Gastrocnemius medialis (tissue), 4 donors: Measurements from ENCODE around the gene KCNK4. TPM values are rescaled to one million over a fixed set of nuclear protein-coding genes. Genes with fewer than 3 reads are reported as not detected.

Source experiments
- ATAC-seq, 2 donors: fragments of 150-250 bp; one replicate each; pipeline ENCODE4 v1.9.1; 2016
- DNase-seq, 2 donors: peaks; one replicate each; pipeline ENCODE4 v3.0.0-alpha.2; 2019
- H3K27ac ChIP-seq, 4 donors: fragments of 200-600 bp; sonication (generic); 1 replicate in 1 of 4; 2 replicates in 3 of 4; pipeline ENCODE4 v1.5.1; 2016 to 2018; ENCODE audit warnings: mild to moderate bottlenecking in 2 of 4, moderate library complexity in 1 of 4
- H3K27me3 ChIP-seq, 3 donors: fragments of 200-600 bp; sonication (generic) in 2 of 3; 1 replicate in 1 of 3; 2 replicates in 2 of 3; pipeline versions ENCODE4 v1.5.1 to v1.6.0; 2016 to 2019; ENCODE audit warnings: mild to moderate bottlenecking in 1 of 3, moderate library complexity in 1 of 3
- H3K36me3 ChIP-seq, 2 donors: fragments of 200-600 bp; sonication (generic) in 1 of 2; one replicate each; pipeline ENCODE4 v1.5.1; 2017 to 2018
- H3K4me1 ChIP-seq, 2 donors: fragments of 200-600 bp; sonication (generic) in 1 of 2; one replicate each; pipeline ENCODE4 v1.5.1; 2016 to 2017; ENCODE audit warnings: mild to moderate bottlenecking in 2 of 2
- H3K4me3 ChIP-seq, 4 donors: fragments of 200-600 bp; sonication (generic) in 3 of 4; 1 replicate in 1 of 4; 2 replicates in 3 of 4; pipeline ENCODE4 v1.5.1; 2016 to 2019; ENCODE audit warnings: mild to moderate bottlenecking in 2 of 4
- H3K9me3 ChIP-seq, 3 donors: fragments of 200-600 bp; sonication (generic) in 2 of 3; 1 replicate in 1 of 3; 2 replicates in 2 of 3; pipeline ENCODE4 v1.5.1; 2016 to 2019
- POLR2A ChIP-seq, 2 donors: fragments of 450-650 bp; IDR thresholded peaks; one replicate each; pipeline ENCODE4 v1.6.1; 2017; ENCODE audit warnings: antibody characterized with exemption in 2 of 2, mild to moderate bottlenecking in 2 of 2, moderate library complexity in 2 of 2
- in situ Hi-C, 4 donors: fragments of 200-750 bp; cut with MboI; loops; one replicate each; pipeline versions ENCODE4 v1.15.0 to v1.8.0; 2017; ENCODE audit warnings: low sequenced_read_pairs in 4 of 4
- intact Hi-C: fragments of 100-400 bp; cut with DNase I; formaldehyde crosslinking; loops from one replicate; pipeline ENCODE4 v1.15.1; 2023; ENCODE audit warnings: low total_unique reads
- total RNA-seq, 4 donors: library from RNA; depleted of rRNA; stranded (reverse); fragments of >200 nt; gene quantifications; one replicate each; pipeline versions ENCODE4 v1.1.0 to v1.2.3, GENCODE V29; 2016
- TF ChIP-seq, protein P1 (sequence below), 5 experiments: fragments of 450-650 bp in 3 of 5; fragments of 200-600 bp in 2 of 5; sonication (generic) in 2 of 5; IDR thresholded peaks in 4 of 5; conservative IDR thresholded peaks in 1 of 5; 1 replicate in 4 of 5; 2 replicates in 1 of 5; pipeline ENCODE4 v1.5.1; 2016 to 2019; ENCODE audit warnings: antibody characterized with exemption in 5 of 5, mild to moderate bottlenecking in 3 of 5, moderate library complexity in 3 of 5

KCNK4 gene
- total RNA-seq, 4 donors from 2014 or later: not detected

DNA sequence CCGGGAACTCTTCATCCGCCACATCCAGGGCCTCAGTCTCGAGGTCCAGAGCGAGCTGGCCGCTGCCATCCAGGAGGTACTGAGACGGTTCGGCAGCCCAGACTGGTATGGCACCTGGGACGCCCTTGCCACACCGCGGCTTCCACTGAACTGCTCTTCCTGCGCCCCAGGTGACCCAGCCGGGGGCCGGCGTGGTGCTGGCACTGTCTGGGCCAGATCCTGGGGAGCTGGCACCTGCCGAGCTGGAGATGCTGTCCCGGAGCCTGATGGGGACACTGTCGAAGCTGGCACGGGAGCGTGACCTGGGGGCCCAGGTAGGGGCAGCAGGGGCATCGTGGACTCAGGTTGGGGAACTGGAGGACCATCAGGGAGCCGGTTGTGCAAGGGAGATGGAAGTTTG is 50.3 kb downstream of the KCNK4 start:
- intact Hi-C loops: loop anchor here (5.0 kb wide), 1 partner anchor 34 kb away; the partner anchor contains the start of gene ESRRA
- no peak for ATAC-seq
- DNase-seq: no peak

DNA sequence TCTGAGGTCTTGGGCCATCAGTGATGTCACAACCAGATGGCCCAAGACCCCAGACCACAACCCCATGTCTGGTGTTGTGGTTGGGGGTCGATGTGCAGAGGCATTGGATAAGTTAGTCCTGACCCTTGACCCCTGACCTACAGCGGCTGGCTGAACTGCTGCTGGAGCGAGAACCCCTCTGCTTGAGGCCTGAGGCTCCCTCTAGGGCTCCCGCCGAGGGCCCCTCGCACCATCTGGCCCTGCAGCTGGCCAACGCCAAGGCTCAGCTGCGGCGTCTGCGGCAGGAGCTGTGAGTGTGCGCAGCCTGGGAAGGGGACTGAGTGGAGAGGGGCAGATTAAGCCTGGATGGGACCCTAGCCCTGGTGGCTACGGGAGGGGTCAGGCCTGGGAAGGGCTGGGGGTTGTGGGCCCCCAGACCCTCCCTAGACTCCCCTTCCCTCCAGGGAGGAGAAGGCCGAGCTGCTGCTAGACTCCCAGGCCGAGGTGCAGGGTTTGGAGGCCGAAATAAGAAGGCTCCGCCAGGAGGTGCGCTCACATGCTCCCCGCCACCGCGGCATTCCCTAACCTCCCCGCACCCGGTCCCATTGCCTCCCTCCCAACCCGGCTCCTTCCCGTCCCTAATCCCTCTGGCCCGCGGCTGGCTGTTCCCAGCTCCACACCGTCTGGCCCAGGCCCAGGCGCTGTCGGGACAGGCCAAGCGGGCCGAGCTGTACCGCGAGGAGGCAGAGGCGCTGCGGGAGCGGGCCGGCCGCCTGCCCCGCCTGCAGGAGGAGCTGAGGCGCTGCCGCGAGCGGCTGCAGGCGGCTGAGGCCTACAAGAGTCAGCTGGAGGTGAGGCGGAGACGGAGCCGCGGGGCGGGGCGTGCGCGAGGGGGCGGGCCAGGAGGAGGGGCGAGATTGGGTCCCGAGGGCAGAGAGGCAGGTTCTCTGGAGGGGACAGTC is 51.0 kb downstream of the KCNK4 start:
- Histone ChIP-seq H3K27me3 (no peaks in the 10 kb centered on the region), H3K27ac (peak overlapping the region; percentile 80 to 91 (median 84)), H3K9me3 (no peaks in the 10 kb centered on the region), H3K36me3 (no peaks in the 10 kb centered on the region), H3K4me1 (peaks cover 0 to 4% of the 10 kb centered on the region in 2 donors), H3K4me3 (peak overlapping the region; percentile 40 to 80 (median 57))
- in situ Hi-C loops (no loop called here), intact Hi-C loops (loop anchor here (1.0 to 5.0 kb wide), 3 partner anchors 13 to 35 kb away; partner anchors contain the start of genes ESRRA and PRDX5)
- DNase-seq: peak; percentile 80 to 92
- ATAC-seq: peak; percentile 91 to 93
- TF ChIP-seq, protein P1, sequence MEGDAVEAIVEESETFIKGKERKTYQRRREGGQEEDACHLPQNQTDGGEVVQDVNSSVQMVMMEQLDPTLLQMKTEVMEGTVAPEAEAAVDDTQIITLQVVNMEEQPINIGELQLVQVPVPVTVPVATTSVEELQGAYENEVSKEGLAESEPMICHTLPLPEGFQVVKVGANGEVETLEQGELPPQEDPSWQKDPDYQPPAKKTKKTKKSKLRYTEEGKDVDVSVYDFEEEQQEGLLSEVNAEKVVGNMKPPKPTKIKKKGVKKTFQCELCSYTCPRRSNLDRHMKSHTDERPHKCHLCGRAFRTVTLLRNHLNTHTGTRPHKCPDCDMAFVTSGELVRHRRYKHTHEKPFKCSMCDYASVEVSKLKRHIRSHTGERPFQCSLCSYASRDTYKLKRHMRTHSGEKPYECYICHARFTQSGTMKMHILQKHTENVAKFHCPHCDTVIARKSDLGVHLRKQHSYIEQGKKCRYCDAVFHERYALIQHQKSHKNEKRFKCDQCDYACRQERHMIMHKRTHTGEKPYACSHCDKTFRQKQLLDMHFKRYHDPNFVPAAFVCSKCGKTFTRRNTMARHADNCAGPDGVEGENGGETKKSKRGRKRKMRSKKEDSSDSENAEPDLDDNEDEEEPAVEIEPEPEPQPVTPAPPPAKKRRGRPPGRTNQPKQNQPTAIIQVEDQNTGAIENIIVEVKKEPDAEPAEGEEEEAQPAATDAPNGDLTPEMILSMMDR (IDR thresholded peaks at IDR 0.05 in 4 of 5, conservative IDR thresholded peaks at IDR 0.05 in 1 of 5): peak in 4 of 5 experiments; percentile 21 to 62 (median 38)
- TF ChIP-seq POLR2A (IDR thresholded peaks at IDR 0.05): peak; percentile 44 to 47

More for the DNA sequence above, 50.3 kb downstream of the KCNK4 start:
- no peaks in the 10 kb centered on the region for H3K27me3 ChIP-seq
- H3K36me3 ChIP-seq: no peaks in the 10 kb centered on the region
- in situ Hi-C loops: no loop called here
- H3K27ac ChIP-seq: no peak overlapping the region
- TF ChIP-seq POLR2A (IDR thresholded peaks at IDR 0.05): no peak
- TF ChIP-seq, protein P1 (IDR thresholded peaks at IDR 0.05 in 4 of 5, conservative IDR thresholded peaks at IDR 0.05 in 1 of 5): no peak
- H3K4me1 ChIP-seq: peaks cover 0 to 4% of the 10 kb centered on the region in 2 donors
- H3K9me3 ChIP-seq: no peaks in the 10 kb centered on the region
- no peak overlapping the region for H3K4me3 ChIP-seq

DNA sequence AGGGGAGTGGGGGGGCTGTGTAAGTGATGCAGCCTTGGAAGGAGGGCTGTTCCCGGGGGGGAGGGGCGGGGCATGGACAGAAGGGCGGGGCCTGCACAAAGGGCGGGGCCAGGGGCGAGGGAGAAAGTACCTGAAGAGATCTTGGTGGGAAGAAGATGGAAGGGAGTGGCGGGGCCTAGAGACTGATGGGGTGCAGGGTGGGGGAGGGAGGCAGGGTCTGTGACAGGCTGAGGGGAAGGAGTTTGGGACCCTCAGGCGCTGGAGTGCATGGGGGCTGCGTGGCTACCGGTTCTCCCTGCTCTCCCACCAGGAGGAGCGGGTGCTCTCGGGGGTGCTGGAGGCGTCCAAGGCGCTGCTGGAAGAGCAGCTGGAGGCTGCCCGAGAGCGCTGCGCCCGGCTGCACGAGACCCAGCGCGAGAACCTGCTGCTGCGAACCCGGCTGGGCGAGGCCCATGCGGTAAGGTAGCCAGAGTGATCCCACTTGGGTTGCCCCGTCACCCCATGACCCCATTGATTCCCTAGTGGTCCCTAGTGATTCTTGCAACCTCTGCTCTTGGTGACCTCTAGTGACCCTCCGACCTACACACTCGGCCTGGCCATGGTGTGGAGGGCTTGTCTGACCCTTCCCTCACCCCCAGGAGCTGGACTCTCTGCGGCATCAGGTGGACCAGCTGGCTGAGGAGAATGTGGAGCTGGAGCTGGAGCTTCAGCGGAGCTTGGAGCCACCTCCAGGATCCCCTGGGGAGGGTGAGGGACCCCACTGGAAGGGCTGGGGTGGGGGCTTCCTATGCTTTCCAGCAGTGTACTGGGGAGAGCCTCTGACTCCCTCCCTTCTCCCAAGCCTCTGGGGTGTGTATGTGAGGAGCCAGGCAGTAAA is 52.0 kb downstream of the KCNK4 start:
- H3K36me3 ChIP-seq: no peaks in the 10 kb centered on the region
- in situ Hi-C loops: no loop called here
- DNase-seq (no peak), ATAC-seq (peak; percentile 60 to 62)
- TF ChIP-seq, protein P1 (IDR thresholded peaks at IDR 0.05 in 4 of 5, conservative IDR thresholded peaks at IDR 0.05 in 1 of 5): no peak
- no peak for TF ChIP-seq POLR2A (IDR thresholded peaks at IDR 0.05)
- peak overlapping the region; percentile 40 to 80 (median 57) for H3K4me3 ChIP-seq
- peaks cover 0 to 4% of the 10 kb centered on the region in 2 donors for H3K4me1 ChIP-seq
- intact Hi-C loops: loop anchor here (1.0 to 5.0 kb wide), 3 partner anchors 12 to 36 kb away; partner anchors contain the start of genes ESRRA and PRDX5
- no peaks in the 10 kb centered on the region for H3K9me3 ChIP-seq
- H3K27ac ChIP-seq: peak overlapping the region; percentile 80 to 91 (median 84)
- H3K27me3 ChIP-seq: no peaks in the 10 kb centered on the region

DNA sequence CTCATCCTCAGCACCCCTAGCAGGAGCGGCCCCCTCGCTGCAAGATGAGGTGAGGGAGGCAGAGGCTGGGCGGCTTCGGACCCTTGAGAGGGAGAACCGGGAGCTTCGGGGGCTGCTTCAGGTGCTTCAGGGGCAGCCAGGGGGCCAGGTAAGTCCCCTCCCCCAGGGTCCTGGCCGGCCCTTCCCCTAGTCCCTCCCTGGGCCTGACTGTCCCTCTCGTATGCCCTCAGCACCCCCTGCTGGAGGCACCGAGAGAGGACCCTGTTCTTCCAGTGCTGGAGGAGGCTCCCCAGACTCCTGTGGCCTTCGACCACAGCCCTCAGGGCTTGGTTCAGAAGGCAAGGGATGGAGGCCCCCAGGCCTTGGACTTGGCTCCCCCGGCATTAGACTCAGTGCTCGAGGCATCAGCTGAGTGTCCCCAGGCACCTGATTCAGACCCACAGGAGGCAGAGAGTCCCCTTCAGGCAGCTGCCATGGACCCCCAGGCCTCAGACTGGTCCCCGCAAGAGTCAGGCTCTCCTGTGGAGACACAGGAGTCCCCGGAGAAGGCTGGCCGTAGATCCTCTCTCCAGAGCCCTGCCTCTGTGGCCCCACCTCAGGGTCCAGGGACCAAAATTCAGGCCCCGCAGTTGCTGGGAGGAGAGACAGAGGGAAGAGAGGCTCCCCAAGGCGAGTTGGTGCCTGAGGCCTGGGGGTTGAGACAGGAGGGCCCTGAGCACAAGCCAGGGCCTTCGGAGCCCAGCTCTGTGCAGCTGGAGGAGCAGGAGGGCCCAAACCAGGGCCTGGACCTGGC is 52.9 kb downstream of the KCNK4 start:
- ATAC-seq (no peak), DNase-seq (no peak)
- TF ChIP-seq POLR2A (IDR thresholded peaks at IDR 0.05): no peak
- TF ChIP-seq, protein P1 (IDR thresholded peaks at IDR 0.05 in 4 of 5, conservative IDR thresholded peaks at IDR 0.05 in 1 of 5): peak in 3 of 5 experiments; percentile 20 to 40 (median 32)
- Histone ChIP-seq H3K4me1 (peaks cover 0 to 4% of the 10 kb centered on the region in 2 donors), H3K27me3 (no peaks in the 10 kb centered on the region), H3K27ac (no peak overlapping the region), H3K4me3 (no peak overlapping the region), H3K9me3 (no peaks in the 10 kb centered on the region), H3K36me3 (no peaks in the 10 kb centered on the region)
- intact Hi-C loops (loop anchor here (5.0 kb wide), 1 partner anchor 37 kb away; the partner anchor contains the start of gene ESRRA), in situ Hi-C loops (no loop called here)
